ENCODE results near the gene HS3ST6.

- TF ChIP-seq CTCF (IDR thresholded peaks at IDR 0.05 in 8 of 11, conservative IDR thresholded peaks at IDR 0.05 in 3 of 11) = no peak
- TF ChIP-seq POLR2AphosphoS5 (IDR thresholded peaks at IDR 0.05) = no peak
Observed at GRCh38 chr16:1890708-1891050, 27.5 kb downstream of the HS3ST6 start.
